HEK293 (cell line): ENCODE data around the gene EGFLAM.

Experiments used
- CTCF ChIA-PET: fragments of 350-600 bp; formaldehyde crosslinking; extraction: SDS; loops from one replicate; lab custom pipeline; 2021; ENCODE audit warnings: antibody characterized with exemption; lab: Yijun Ruan, JAX
- POLR2A ChIA-PET: fragments of 300-600 bp; formaldehyde crosslinking; extraction: SDS; loops from one replicate; lab custom pipeline; 2020; ENCODE audit warnings: antibody characterized with exemption, inconsistent platforms; lab: Yijun Ruan, JAX
- H3K27ac ChIP-seq: fragments of 200-500 bp; sonication (Bioruptor generic); 2 replicates; pipeline ENCODE4 v1.5.1; 2014; ENCODE audit warnings: low read depth, low read length, control low read depth, inconsistent platforms; ENCODE audit errors: extremely low read depth
- H3K36me3 ChIP-seq, 2 experiments: fragments of 200-500 bp in 1 of 2; sonication (Bioruptor generic) in 1 of 2; 1 replicate in 1 of 2; 2 replicates in 1 of 2; pipeline ENCODE4 v1.5.1; 2014 to 2017; ENCODE audit warnings: inconsistent platforms in 2 of 2, low read length in 2 of 2; ENCODE audit not compliant: control insufficient read depth in 2 of 2, insufficient read depth in 1 of 2
- H3K4me1 ChIP-seq: fragments of 200-500 bp; sonication (Bioruptor generic); 2 replicates; pipeline ENCODE4 v1.5.1; 2014; ENCODE audit warnings: mild to moderate bottlenecking, low read length, inconsistent platforms; ENCODE audit not compliant: control insufficient read depth, insufficient read depth
- H3K4me3 ChIP-seq: 2 replicates; pipeline ENCODE4 v1.5.1; 2011; ENCODE audit warnings: low read depth, mild to moderate bottlenecking, control low read depth, low read length, moderate library complexity
- H3K9me3 ChIP-seq: fragments of 200-500 bp; sonication (Bioruptor generic); 2 replicates; pipeline ENCODE4 v1.5.1; 2014; ENCODE audit warnings: low read depth, low read length, inconsistent platforms; ENCODE audit not compliant: control insufficient read depth, insufficient read depth
- GLIS1 ChIP-seq: fragments of 450-650 bp; formaldehyde crosslinking; IDR thresholded peaks from 2 replicates; pipeline ENCODE4 v1.5.1; 2016; ENCODE audit warnings: missing biosample characterization, missing genetic modification characterization
- MYNN ChIP-seq: fragments of 450-650 bp; formaldehyde crosslinking; IDR thresholded peaks from 2 replicates; pipeline ENCODE4 v1.5.1; 2016; ENCODE audit warnings: missing biosample characterization, missing genetic modification characterization, borderline replicate concordance
- SCRT1 ChIP-seq: fragments of 450-650 bp; formaldehyde crosslinking; IDR thresholded peaks from 2 replicates; pipeline ENCODE4 v1.5.1; 2016; ENCODE audit warnings: missing biosample characterization, missing genetic modification characterization, borderline replicate concordance
- SP2 ChIP-seq: fragments of 450-650 bp; formaldehyde crosslinking; IDR thresholded peaks from 2 replicates; pipeline ENCODE4 v1.5.1; 2016; ENCODE audit warnings: missing biosample characterization, missing genetic modification characterization
- ZNF114 ChIP-seq: fragments of 450-650 bp; formaldehyde crosslinking; IDR thresholded peaks from 2 replicates; pipeline ENCODE4 v1.5.0; 2017; ENCODE audit warnings: missing biosample characterization, missing genetic modification characterization
- ZNF146 ChIP-seq: fragments of 450-650 bp; formaldehyde crosslinking; IDR thresholded peaks from 2 replicates; pipeline ENCODE4 v1.5.1; 2016; ENCODE audit warnings: missing biosample characterization, missing genetic modification characterization
- ZNF155 ChIP-seq: fragments of 450-650 bp; formaldehyde crosslinking; IDR thresholded peaks from 2 replicates; pipeline ENCODE4 v1.5.1; 2016; ENCODE audit warnings: missing biosample characterization, missing genetic modification characterization
- ZNF157 ChIP-seq: fragments of 450-650 bp; formaldehyde crosslinking; IDR thresholded peaks from 2 replicates; pipeline ENCODE4 v1.5.1; 2016; ENCODE audit warnings: missing biosample characterization, missing genetic modification characterization
- ZNF23 ChIP-seq: fragments of 450-650 bp; formaldehyde crosslinking; IDR thresholded peaks from 2 replicates; pipeline ENCODE4 v1.5.1; 2016; ENCODE audit warnings: missing biosample characterization, missing genetic modification characterization, borderline replicate concordance
- ZNF248 ChIP-seq: fragments of 450-650 bp; formaldehyde crosslinking; IDR thresholded peaks from 2 replicates; pipeline ENCODE4 v1.5.1; 2017; ENCODE audit warnings: missing biosample characterization, missing genetic modification characterization
- ZNF266 ChIP-seq: fragments of 450-650 bp; formaldehyde crosslinking; IDR thresholded peaks from 2 replicates; pipeline ENCODE4 v1.5.1; 2016; ENCODE audit warnings: missing biosample characterization, missing genetic modification characterization, low read depth
- ZNF404 ChIP-seq: fragments of 450-650 bp; formaldehyde crosslinking; IDR thresholded peaks from 2 replicates; pipeline ENCODE4 v1.5.1; 2017; ENCODE audit warnings: missing biosample characterization, missing genetic modification characterization
- ZNF558 ChIP-seq: fragments of 450-650 bp; formaldehyde crosslinking; IDR thresholded peaks from 2 replicates; pipeline ENCODE4 v1.5.1; 2016; ENCODE audit warnings: missing biosample characterization, missing genetic modification characterization
- ZNF610 ChIP-seq: fragments of 450-650 bp; formaldehyde crosslinking; IDR thresholded peaks from 2 replicates; pipeline ENCODE4 v1.5.1; 2016; ENCODE audit warnings: missing biosample characterization, missing genetic modification characterization, borderline replicate concordance
- ZNF623 ChIP-seq: fragments of 450-650 bp; formaldehyde crosslinking; IDR thresholded peaks from 2 replicates; pipeline ENCODE4 v1.5.1; 2016; ENCODE audit warnings: missing biosample characterization, missing genetic modification characterization
- ZNF658 ChIP-seq: fragments of 450-650 bp; formaldehyde crosslinking; IDR thresholded peaks from 2 replicates; pipeline ENCODE4; 2016; ENCODE audit warnings: missing biosample characterization, missing genetic modification characterization
- ZNF791 ChIP-seq: fragments of 450-650 bp; formaldehyde crosslinking; IDR thresholded peaks from 2 replicates; pipeline ENCODE4 v1.5.1; 2016; ENCODE audit warnings: missing biosample characterization, missing genetic modification characterization
- ZNF792 ChIP-seq: fragments of 450-650 bp; formaldehyde crosslinking; IDR thresholded peaks from 2 replicates; pipeline ENCODE4 v1.5.1; 2016; ENCODE audit warnings: missing biosample characterization, missing genetic modification characterization
- ZSCAN16 ChIP-seq: fragments of 450-650 bp; formaldehyde crosslinking; IDR thresholded peaks from 2 replicates; pipeline ENCODE4 v1.5.1; 2016; ENCODE audit warnings: missing biosample characterization, missing genetic modification characterization
- ZSCAN23 ChIP-seq: fragments of 450-650 bp; formaldehyde crosslinking; IDR thresholded peaks from 2 replicates; pipeline ENCODE4 v1.5.1; 2016; ENCODE audit warnings: missing biosample characterization, missing genetic modification characterization
- TF ChIP-seq, protein P1 (sequence below): fragments of 450-650 bp; formaldehyde crosslinking; IDR thresholded peaks from 2 replicates; pipeline ENCODE4 v1.5.1; 2017; ENCODE audit warnings: missing biosample characterization, missing genetic modification characterization
- TF ChIP-seq, protein P2 (sequence below): fragments of 450-650 bp; formaldehyde crosslinking; IDR thresholded peaks from 2 replicates; pipeline ENCODE4 v1.5.1; 2017; ENCODE audit warnings: missing biosample characterization, missing genetic modification characterization
- TF ChIP-seq, protein P3 (sequence below): fragments of 450-650 bp; formaldehyde crosslinking; IDR thresholded peaks from 2 replicates; pipeline ENCODE4 v1.5.1; 2016; ENCODE audit warnings: missing biosample characterization, missing genetic modification characterization
- TF ChIP-seq, protein P4 (sequence below): fragments of 450-650 bp; formaldehyde crosslinking; conservative IDR thresholded peaks from 2 replicates; pipeline ENCODE4 v1.5.1; 2016; ENCODE audit warnings: low read depth, missing biosample characterization, missing genetic modification characterization
- TF ChIP-seq, protein P5 (sequence below): sonication (generic); formaldehyde crosslinking; IDR thresholded peaks from 2 replicates; pipeline ENCODE4 v1.8.1; 2022; ENCODE audit warnings: mild to moderate bottlenecking, moderate library complexity, missing genetic modification reagents

The EGFLAM gene

DNA sequence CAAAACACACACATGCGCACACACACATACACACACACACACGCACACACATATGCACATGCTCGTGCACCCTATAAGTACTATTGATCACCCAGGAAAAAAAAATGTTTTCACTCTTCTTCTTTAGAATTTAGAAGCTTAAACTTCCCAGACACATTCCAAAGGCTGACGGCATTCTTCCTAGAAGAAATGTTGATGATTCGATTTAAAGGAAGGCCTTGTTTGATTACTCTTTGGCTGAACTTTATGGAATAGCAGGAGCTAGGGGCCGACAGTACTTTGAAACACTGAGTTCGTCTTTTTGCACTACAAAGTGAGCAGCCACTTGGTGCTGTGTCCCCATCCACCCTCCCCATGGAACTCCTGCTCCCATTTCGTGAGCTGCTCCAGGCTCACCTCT lies 113.2 kb downstream of the EGFLAM start:
- Histone ChIP-seq H3K36me3 (no peaks in the 10 kb centered on the region), H3K9me3 (no peaks in the 10 kb centered on the region)
- TF ChIP-seq, protein P1, sequence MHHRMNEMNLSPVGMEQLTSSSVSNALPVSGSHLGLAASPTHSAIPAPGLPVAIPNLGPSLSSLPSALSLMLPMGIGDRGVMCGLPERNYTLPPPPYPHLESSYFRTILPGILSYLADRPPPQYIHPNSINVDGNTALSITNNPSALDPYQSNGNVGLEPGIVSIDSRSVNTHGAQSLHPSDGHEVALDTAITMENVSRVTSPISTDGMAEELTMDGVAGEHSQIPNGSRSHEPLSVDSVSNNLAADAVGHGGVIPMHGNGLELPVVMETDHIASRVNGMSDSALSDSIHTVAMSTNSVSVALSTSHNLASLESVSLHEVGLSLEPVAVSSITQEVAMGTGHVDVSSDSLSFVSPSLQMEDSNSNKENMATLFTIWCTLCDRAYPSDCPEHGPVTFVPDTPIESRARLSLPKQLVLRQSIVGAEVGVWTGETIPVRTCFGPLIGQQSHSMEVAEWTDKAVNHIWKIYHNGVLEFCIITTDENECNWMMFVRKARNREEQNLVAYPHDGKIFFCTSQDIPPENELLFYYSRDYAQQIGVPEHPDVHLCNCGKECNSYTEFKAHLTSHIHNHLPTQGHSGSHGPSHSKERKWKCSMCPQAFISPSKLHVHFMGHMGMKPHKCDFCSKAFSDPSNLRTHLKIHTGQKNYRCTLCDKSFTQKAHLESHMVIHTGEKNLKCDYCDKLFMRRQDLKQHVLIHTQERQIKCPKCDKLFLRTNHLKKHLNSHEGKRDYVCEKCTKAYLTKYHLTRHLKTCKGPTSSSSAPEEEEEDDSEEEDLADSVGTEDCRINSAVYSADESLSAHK (tag by site-specific recombination), result no peak
- TF ChIP-seq, protein P2, sequence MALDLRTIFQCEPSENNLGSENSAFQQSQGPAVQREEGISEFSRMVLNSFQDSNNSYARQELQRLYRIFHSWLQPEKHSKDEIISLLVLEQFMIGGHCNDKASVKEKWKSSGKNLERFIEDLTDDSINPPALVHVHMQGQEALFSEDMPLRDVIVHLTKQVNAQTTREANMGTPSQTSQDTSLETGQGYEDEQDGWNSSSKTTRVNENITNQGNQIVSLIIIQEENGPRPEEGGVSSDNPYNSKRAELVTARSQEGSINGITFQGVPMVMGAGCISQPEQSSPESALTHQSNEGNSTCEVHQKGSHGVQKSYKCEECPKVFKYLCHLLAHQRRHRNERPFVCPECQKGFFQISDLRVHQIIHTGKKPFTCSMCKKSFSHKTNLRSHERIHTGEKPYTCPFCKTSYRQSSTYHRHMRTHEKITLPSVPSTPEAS (tag by site-specific recombination), result 0 out of 2 replicates have a peak, but pooled peaks have one; percentile 51
- TF ChIP-seq, protein P3, sequence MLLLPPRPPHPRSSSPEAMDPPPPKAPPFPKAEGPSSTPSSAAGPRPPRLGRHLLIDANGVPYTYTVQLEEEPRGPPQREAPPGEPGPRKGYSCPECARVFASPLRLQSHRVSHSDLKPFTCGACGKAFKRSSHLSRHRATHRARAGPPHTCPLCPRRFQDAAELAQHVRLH (tag by site-specific recombination), result no peak
- TF ChIP-seq ZSCAN16 (no peak), ZNF658 (tag by site-specific recombination) (no peak), ZNF791 (no peak), ZNF248 (tag by site-specific recombination) (no peak)
- TF ChIP-seq, all 188 proteins: peak for 1
- ChIA-PET CTCF (interaction anchor here (0.6 to 0.8 kb wide), 2 partner anchors 11 to 991 kb away, joined by 3 to 7 read pairs; no protein-coding TSS in a partner anchor), POLR2A (interaction anchor here (0.5 kb wide), 1 partner anchor 81 kb away, joined by 3 read pairs; no protein-coding TSS in a partner anchor)
- Histone ChIP-seq H3K4me1 (no peaks in the 10 kb centered on the region; the same call in 1 of the 2 replicates), H3K27ac (no peak overlapping the region), H3K4me3 (no peak overlapping the region)

DNA sequence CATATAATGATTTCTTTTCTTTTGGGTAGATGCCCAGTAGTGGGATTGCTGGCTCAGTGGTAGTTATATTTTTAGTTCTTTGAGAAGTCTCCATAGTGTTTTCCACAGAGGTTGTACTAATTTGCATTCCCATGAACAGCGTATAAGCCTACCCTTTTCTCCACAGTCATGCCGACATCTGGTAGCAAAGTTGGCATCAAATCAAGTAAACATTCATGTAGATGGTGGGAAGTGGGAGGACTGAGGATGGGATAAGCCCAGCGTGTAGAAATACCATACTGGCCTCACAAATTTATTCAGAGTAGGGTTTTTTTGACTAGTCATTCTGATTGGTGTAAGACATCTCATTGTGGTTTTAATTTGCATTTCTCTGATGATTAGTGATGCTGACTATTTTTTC lies 115.4 kb downstream of the EGFLAM start:
- H3K27ac ChIP-seq, result no peak overlapping the region
- H3K36me3 ChIP-seq, result no peaks in the 10 kb centered on the region
- no peaks in the 10 kb centered on the region for H3K9me3 ChIP-seq
- H3K4me1 ChIP-seq, result no peaks in the 10 kb centered on the region
- no peak overlapping the region for H3K4me3 ChIP-seq
- ChIA-PET CTCF (no interaction called here), POLR2A (no interaction called here)
- TF ChIP-seq MYNN (tag by site-specific recombination) (no peak), ZNF404 (tag by site-specific recombination) (no peak), ZNF266 (tag by site-specific recombination) (no peak), ZNF155 (tag by site-specific recombination) (no peak), ZSCAN23 (tag by site-specific recombination) (no peak), ZNF792 (tag by site-specific recombination) (no peak), ZNF114 (no peak), SP2 (tag by site-specific recombination) (no peak), ZNF146 (tag by site-specific recombination) (no peak), GLIS1 (tag by site-specific recombination) (no peak), ZNF157 (tag by site-specific recombination) (no peak), ZNF610 (tag by site-specific recombination) (no peak), ZNF623 (no peak), ZNF558 (tag by site-specific recombination) (no peak), ZNF23 (no peak), SCRT1 (tag by site-specific recombination) (no peak)
- TF ChIP-seq, protein P4, sequence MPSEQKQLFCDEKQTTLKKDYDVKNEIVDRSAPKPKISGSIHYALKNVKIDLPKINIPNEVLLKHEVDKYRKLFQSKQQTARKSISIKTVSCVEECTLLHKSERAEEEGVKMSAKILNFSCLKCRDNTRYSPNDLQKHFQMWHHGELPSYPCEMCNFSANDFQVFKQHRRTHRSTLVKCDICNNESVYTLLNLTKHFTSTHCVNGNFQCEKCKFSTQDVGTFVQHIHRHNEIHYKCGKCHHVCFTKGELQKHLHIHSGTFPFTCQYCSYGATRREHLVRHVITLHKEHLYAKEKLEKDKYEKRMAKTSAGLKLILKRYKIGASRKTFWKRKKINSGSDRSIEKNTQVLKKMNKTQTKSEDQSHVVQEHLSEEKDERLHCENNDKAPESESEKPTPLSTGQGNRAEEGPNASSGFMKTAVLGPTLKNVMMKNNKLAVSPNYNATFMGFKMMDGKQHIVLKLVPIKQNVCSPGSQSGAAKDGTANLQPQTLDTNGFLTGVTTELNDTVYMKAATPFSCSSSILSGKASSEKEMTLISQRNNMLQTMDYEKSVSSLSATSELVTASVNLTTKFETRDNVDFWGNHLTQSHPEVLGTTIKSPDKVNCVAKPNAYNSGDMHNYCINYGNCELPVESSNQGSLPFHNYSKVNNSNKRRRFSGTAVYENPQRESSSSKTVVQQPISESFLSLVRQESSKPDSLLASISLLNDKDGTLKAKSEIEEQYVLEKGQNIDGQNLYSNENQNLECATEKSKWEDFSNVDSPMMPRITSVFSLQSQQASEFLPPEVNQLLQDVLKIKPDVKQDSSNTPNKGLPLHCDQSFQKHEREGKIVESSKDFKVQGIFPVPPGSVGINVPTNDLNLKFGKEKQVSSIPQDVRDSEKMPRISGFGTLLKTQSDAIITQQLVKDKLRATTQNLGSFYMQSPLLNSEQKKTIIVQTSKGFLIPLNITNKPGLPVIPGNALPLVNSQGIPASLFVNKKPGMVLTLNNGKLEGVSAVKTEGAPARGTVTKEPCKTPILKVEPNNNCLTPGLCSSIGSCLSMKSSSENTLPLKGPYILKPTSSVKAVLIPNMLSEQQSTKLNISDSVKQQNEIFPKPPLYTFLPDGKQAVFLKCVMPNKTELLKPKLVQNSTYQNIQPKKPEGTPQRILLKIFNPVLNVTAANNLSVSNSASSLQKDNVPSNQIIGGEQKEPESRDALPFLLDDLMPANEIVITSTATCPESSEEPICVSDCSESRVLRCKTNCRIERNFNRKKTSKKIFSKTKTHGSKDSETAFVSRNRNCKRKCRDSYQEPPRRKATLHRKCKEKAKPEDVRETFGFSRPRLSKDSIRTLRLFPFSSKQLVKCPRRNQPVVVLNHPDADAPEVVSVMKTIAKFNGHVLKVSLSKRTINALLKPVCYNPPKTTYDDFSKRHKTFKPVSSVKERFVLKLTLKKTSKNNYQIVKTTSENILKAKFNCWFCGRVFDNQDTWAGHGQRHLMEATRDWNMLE (tag by site-specific recombination), result no peak
- TF ChIP-seq, protein P5, sequence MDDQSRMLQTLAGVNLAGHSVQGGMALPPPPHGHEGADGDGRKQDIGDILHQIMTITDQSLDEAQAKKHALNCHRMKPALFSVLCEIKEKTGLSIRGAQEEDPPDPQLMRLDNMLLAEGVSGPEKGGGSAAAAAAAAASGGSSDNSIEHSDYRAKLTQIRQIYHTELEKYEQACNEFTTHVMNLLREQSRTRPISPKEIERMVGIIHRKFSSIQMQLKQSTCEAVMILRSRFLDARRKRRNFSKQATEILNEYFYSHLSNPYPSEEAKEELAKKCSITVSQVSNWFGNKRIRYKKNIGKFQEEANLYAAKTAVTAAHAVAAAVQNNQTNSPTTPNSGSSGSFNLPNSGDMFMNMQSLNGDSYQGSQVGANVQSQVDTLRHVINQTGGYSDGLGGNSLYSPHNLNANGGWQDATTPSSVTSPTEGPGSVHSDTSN (CRISPR knock-in tag), result no peak
- TF ChIP-seq, protein P2 (tag by site-specific recombination), result no peak
